ENCODE results near the gene GGA3.
"Not testable (repeated sequence)": the region's sequence is repeated elsewhere in the genome, so short reads cannot be mapped to it uniquely, and the experiment has no call there.

GGA3 gene

DNA sequence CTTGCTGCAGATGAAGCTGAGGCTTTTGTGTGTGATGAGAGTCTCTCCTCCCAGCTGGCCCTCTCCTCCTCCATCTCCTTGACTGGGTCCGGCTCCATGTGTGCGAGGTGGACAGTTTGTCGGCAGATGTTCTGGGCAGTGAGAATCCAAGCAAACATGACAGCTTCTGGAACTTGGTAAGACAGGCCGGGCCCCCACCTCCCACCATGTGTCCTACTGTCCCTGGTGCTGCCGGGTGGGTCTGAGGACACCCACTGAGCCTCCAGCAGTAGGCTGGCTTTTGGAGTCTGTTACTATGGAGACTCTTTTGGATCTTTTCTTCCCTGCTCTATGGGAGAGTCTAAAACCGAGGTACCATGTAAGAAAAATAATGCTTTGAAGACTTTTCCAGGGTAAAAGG, 43.3 kb downstream of the GGA3 start:
- DNase-seq (ENCODE audit: low read depth in 2 of 2): no peak

DNA sequence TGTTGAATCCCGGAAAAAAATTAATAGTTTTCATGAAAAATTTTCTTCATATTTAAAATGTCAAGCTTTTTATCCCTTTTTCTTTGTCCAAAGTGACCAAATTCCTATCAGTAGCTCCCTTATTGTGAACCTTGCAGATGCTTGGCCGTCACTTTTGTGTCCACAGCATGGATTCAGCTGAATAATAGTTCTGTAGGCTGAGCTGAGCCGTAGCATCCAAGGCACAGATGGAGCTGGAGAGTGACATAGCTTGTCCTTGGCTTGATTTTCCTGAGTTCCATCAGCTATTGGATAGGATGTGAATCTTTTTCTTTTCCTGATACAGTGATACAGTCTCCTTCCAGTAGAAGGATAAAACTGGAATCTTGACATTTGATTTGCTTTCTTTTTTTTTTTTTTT, 52.3 kb downstream of the GGA3 start:
- DNase-seq (ENCODE audit: low read depth in 2 of 2): no peak

- DNase-seq (ENCODE audit: low read depth in 2 of 2): no peak
These were observed 53.2 kb downstream of the GGA3 start for GRCh38 chr17:75208161-75208560.

GRCh38 chr17:75207760-75208159, 53.6 kb downstream of the GGA3 start:
- no peak for DNase-seq (ENCODE audit: low read depth in 2 of 2)

GRCh38 chr17:75207050-75207407, 54.4 kb downstream of the GGA3 start:
- DNase-seq (ENCODE audit: low read depth in 2 of 2): not testable (repeated sequence)

DNA sequence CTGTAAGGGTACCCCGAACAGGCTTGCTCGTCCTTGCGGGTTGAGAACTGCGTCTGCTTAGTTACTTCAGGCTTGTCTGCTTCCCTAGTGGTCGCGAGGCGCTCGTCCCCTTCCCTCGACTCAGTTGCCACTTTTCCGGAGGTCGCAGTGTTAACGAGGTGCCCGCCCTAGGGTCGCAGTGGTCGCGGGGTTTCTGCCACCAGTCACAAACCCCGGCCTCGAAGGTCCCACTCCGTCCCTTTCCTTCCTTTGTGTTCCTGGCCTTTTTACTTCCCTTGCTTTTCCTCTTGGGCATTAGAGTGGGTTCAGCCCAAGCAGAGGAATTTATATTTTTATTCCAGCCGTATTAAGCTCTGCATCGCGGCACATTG, 55.6 kb downstream of the GGA3 start:
- no peak for DNase-seq (ENCODE audit: low read depth in 2 of 2)

DNA sequence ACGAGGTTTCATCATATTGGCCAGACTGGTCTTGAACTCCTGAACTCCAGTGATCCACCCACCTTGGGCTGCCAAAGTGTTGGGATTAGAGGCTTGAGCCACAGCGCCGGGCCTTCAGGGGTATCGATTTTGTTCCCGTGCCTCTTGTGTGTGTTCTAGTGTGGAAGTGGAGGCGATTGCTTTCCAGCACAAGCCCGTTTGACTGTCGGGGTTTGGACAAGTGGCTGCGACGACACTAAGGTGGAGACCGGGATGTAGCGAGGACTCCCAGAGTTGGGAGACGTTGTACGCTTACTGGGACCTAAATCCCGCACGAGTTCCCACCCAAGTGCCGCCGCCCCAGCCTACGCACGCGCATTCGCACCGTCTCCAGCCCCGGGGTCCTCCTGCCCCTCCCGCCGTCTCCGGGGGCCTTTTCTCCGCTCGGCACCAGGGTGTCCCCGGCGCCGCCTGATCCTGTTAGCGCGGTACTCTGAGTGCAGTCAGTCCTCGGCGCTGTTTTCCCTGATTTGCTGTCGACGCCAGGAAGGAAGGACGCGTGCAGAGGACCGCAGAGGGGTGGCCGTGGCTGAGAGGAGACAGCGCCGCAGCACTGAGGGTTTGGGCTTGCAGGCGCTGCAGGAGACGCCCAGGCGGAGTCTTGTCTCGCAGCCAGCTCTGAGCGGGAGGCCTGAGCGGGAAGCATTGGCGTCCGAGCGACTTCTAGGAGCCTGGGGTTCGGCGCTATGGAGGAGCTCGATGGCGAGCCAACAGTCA, 56.2 kb downstream of the GGA3 start, which contains the start of gene NUP85:
Gene NUP85, plus strand, starts transcription at position 643 of the 756 bp plus-strand sequence. Its CDS starts 83 bp downstream, at position 726.
- peak; percentile 93 to 94 for DNase-seq (ENCODE audit: low read depth in 2 of 2)

DNA sequence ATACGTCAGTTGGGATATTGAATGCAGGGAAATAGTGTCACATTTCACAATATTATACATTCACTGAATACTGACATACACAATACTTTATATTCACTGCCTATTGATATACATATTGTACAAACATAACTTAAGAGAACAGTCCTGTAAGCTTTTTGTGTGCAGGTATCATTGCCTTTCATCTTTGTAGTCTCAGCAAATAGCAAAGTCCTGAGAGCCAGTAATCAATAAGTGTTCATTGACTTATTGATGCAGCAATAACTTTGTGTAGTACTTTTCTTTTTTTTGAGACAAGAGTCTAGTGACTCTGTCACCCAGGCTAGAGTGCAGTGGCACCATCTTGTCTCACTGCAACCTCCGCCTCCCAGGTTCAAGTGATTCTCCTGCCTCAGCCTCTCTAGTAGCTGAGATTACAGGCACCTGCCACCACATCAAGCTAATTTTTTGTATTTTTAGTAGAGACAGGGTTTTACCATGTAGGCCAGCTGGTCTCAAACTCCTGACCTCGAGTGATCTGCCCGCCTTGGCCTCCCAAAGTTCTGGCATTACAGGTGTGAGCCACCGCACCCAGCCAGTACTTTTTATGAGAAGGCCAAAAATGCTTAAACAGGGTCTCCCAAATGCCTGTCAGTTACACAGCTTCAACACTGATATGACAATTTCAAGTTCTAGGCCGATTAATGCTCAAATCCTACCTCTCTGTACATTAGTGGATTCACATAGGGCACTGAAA, 61.4 kb downstream of the GGA3 start:
- DNase-seq (ENCODE audit: low read depth in 2 of 2): no peak

GRCh38 chr17:75194879-75195278, 66.5 kb downstream of the GGA3 start:
- no peak for DNase-seq (ENCODE audit: low read depth in 2 of 2)

DNA sequence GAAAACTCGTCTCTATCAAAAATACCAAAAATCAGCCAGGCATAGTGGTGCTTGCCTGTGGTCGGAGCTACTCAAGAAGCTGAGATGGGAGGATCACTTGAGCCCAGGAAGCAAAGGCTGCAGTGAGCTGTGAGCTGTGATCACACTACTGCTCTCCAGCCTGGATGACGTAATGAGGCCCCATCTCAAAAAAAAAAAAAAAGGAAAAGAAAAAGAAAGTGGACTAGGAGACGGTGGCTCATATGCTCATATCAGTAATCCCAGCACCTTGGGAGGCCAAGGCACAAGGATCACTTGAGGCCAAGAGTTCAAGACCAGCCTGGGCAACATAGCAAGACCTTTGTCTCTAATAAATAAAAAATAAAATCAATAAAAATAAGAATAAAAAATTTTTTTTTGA, 69.8 kb downstream of the GGA3 start:
- DNase-seq (ENCODE audit: low read depth in 2 of 2): no peak

- DNase-seq (ENCODE audit: low read depth in 2 of 2): no peak
These were observed 72.8 kb downstream of the GGA3 start for GRCh38 chr17:75188614-75189013.
